ENCODE measurements around the gene H3-3A.

DNA sequence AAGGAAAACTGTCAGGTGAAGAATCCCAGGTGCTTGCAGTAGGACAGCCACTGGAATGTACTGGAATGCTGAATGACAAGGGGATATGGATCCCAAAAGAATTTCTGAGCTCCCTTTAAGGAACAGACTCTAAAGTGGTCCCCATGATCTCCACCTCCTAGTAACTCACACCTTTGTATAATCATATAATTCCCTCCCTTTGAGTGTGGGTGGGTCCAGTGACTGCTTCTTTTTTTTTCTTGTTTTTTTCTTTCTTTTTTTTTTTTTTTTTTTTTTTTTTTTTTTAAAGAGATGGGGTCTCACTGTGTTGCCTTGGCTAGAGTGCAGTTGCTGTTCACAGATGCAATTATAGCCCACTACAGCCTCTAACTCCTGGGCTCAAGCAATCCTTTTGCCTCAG lies 28.5 kb upstream of the H3-3A start:
- TF ChIP-seq TAF1 (IDR thresholded peaks at IDR 0.05; ENCODE audit: borderline replicate concordance, insufficient read depth, low read length) (no peak), POLR2AphosphoS5 (IDR thresholded peaks at IDR 0.05; ENCODE audit: low read depth, low read length) (no peak)

All from PFSK-1 (cell line).